Ishikawa (cell line): Measurements from ENCODE around the gene EBF4.

Experiments used
- CEBPB ChIP-seq: IDR thresholded peaks from 2 replicates; pipeline ENCODE4 v1.6.1; 2012
- CREB1 ChIP-seq: IDR thresholded peaks from 2 replicates; pipeline ENCODE4 v1.6.1; 2012; ENCODE audit warnings: low read depth
- EGR1 ChIP-seq: IDR thresholded peaks from 2 replicates; pipeline ENCODE4 v1.6.1; 2012
- EP300 ChIP-seq: IDR thresholded peaks from 2 replicates; pipeline ENCODE4 v1.6.1; 2012; ENCODE audit warnings: borderline replicate concordance
- FOXM1 ChIP-seq: IDR thresholded peaks from 2 replicates; pipeline ENCODE4 v1.6.1; 2012; ENCODE audit warnings: low read depth, borderline replicate concordance
- MAX ChIP-seq: IDR thresholded peaks from 2 replicates; pipeline ENCODE4 v1.6.1; 2012
- NFIC ChIP-seq: IDR thresholded peaks from 2 replicates; pipeline ENCODE4 v1.6.1; 2012
- RAD21 ChIP-seq: IDR thresholded peaks from 2 replicates; pipeline ENCODE4 v1.6.1; 2012; ENCODE audit warnings: low read depth
- REST ChIP-seq: IDR thresholded peaks from 2 replicates; pipeline ENCODE4 v1.6.1; 2012; ENCODE audit warnings: low read depth, mild to moderate bottlenecking
- TAF1 ChIP-seq: IDR thresholded peaks from 2 replicates; pipeline ENCODE4 v1.6.1; 2012; ENCODE audit warnings: low read depth, mild to moderate bottlenecking
- TCF12 ChIP-seq: IDR thresholded peaks from 2 replicates; pipeline ENCODE4 v1.6.1; 2012; ENCODE audit warnings: low read depth
- TEAD4 ChIP-seq: IDR thresholded peaks from 2 replicates; pipeline ENCODE4 v1.6.1; 2012
- USF1 ChIP-seq: IDR thresholded peaks from 2 replicates; pipeline ENCODE4 v1.6.1; 2012
- YY1 ChIP-seq: IDR thresholded peaks from 2 replicates; pipeline ENCODE4 v1.6.1; 2012; ENCODE audit warnings: low read depth
- ZBTB7A ChIP-seq: IDR thresholded peaks from 2 replicates; pipeline ENCODE4 v1.6.1; 2012; ENCODE audit warnings: low read depth

Gene EBF4

GRCh38 chr20:2693286-2694007 is 867 bp downstream of the EBF4 start:
- TF ChIP-seq CEBPB (no peak), TCF12 (no peak), NFIC (no peak), EGR1 (no peak), RAD21 (no peak), YY1 (no peak), TAF1 (no peak), FOXM1 (no peak), ZBTB7A (no peak), MAX (no peak; the same call in 1 of the 2 replicates), TEAD4 (no peak), USF1 (no peak), REST (no peak), CREB1 (no peak), EP300 (no peak)

- TF ChIP-seq NFIC: no peak
- TF ChIP-seq YY1: no peak
Measured at GRCh38 chr20:2694008-2694471, 1.5 kb downstream of the EBF4 start.

GRCh38 chr20:2694519-2694918 is 1.9 kb downstream of the EBF4 start:
- TF ChIP-seq NFIC (no peak), FOXM1 (no peak), TCF12 (no peak), USF1 (no peak), TEAD4 (no peak), TAF1 (no peak), MAX (no peak)

- no peak for TF ChIP-seq CEBPB
- TF ChIP-seq EGR1: no peak
- no peak for TF ChIP-seq REST
- no peak for TF ChIP-seq MAX
- no peak for TF ChIP-seq ZBTB7A
- no peak for TF ChIP-seq TEAD4
- TF ChIP-seq TCF12: no peak
- TF ChIP-seq FOXM1: no peak
- TF ChIP-seq CREB1: no peak
- no peak for TF ChIP-seq USF1
- no peak for TF ChIP-seq NFIC
- no peak for TF ChIP-seq RAD21
Measured at GRCh38 chr20:2695206-2695983, 2.8 kb downstream of the EBF4 start.

GRCh38 chr20:2696646-2697045 is 4.1 kb downstream of the EBF4 start:
- TF ChIP-seq USF1 (no peak), REST (no peak), TCF12 (no peak), EP300 (no peak), EGR1 (no peak), ZBTB7A (no peak), MAX (no peak), RAD21 (no peak), YY1 (no peak), TAF1 (no peak), TEAD4 (no peak), CREB1 (no peak), NFIC (no peak), FOXM1 (no peak), CEBPB (no peak)
